HuH-7.5 (cell line): ENCODE results near the gene TTLL4.

Experiments used
- DNase-seq: peaks from one replicate; pipeline ENCODE4 v3.0.0; 2011; ENCODE audit warnings: low spot score

TTLL4 gene

DNA sequence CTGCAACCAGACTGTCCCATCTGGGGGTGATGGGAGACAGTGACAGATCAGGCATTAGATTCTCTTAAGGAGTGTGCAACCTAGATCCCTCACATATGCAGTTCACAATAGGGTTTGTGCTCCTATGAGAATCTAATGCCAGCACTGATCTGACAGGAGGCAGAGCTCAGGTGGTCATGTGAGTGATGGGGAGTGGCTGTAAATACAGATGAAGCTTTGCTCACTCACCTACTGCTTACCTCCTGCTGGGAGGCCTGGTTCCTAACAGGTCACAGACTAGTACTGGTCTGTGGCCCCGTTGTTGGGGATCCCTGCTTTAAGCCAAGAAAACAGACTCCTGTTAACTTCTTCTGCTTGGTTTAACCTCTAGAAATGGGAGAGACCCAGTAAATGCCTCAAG is 74.5 kb downstream of the TTLL4 start:
- DNase-seq, result no peak

- DNase-seq, result no peak
Measured at GRCh38 chr2:218786133-218786532, 75.5 kb downstream of the TTLL4 start.

DNA sequence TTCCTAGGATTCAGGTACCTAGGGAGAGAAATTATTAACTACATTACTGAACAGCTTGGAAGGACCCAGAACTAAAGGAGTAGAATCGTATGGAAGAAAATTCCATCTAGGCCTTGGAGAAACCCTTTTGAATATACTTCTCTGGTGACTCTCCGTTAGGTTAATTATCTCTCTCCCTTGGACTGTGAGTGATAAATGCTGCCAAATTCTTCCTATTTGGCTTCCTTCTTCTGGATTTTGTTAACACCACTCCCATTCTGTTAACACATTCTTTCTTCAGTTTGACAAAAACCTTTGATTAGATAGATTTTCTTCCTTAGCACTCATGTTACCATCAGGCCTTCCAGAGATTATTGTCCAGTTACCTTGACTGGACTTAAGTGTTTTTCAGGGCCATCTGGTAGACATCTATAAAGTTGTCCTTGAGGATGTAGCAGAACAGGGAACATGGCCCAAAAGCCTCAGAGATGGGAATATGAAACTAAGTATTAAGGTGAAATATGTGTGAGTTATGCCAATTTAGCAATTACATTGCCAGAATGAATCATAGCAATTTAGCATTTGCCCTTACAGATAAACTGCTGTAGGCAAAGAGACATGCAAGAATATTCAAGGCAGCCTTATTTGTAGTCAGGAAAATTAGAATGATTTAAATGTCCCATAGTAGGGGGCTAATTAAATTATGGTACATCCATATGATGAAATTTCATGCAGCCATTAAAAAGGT is 78.1 kb downstream of the TTLL4 start:
- no peak for DNase-seq

DNA sequence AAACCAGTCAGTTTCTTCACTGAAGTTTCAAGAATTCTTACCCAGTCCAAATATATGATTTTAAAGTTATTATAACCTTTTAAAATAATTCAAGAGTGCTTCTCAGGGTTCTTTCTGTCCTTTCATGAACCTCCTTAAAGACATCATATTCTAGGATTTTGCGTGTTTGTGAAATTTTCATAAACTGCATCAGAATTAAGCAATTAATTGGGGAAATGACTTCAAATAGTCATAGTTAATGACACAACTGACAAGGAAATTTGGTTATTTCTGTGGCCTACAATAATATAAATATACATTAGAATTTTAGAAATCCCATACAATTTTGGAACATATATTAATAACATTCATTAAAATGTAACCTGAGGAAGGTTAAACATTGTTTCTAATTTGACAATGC is 81.8 kb downstream of the TTLL4 start:
- DNase-seq, result no peak

GRCh38 chr2:218796691-218797090 is 86.1 kb downstream of the TTLL4 start:
- no peak for DNase-seq

DNA sequence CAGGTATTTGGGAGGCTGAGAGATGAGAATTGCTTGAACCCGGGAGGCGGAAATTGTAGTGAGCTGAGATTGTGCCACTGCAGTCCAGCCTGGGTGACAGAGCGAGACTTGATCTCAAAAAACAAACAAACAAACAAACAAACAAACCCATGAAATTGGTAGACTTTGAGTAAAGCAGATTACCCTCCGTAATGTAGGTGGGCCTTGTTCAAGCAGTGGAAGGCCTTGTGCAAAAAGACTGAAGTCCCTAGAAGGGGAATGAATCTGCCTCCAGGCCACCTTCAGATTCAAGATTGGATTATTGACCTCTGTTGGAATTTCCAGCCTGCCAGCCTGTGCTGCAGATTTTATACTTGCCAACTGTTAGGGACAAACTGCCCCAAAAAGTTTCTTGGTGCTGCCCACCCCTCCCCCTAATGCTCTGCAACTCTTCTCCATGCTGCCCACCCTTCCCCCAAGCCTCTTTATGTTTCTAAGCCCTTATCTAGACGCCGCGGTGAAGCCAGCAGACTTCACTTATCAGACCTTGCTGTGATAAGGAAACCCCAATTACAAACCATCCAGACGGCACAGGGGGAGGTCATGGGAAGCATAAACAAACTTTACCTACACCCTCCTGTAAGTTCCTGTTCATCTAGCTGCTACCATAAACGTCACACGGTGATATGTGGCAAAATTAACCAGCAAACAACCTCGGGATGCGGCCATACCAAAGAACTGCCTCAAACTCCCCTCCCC is 88.3 kb downstream of the TTLL4 start:
- no peak for DNase-seq

GRCh38 chr2:218799990-218800389 is 89.4 kb downstream of the TTLL4 start:
- DNase-seq, result no peak

GRCh38 chr2:218802386-218802994 is 91.9 kb downstream of the TTLL4 start:
- DNase-seq, result no peak

DNA sequence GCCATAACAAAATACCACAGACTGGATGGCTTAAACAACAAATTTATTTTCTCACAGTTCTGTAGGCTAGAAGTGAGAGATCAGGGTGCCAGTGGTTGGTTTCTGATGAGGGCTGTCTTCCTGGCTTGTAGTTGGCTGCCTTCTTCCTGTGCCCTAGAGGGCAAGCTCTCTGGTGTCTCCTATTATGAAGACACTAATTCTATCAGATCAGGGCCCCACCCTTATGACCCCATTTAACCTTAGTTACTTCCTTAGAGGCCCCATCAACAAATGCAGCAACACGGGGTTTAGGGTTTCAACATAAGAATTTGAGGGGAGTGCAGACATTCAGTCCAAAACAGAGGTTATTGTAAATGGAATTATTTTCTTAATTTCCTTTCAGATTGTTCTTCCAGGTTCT is 94.2 kb downstream of the TTLL4 start:
- no peak for DNase-seq
